Astrocyte of the spinal cord (primary cell): ENCODE results near the gene HS1BP3.

ENCODE experiments used
- DNase-seq: peaks from one replicate; pipeline ENCODE4 v3.0.0; 2011; ENCODE audit warnings: low read depth, low spot score
- H3K4me3 ChIP-seq: 2 replicates; pipeline ENCODE4 v1.5.1; 2011; ENCODE audit warnings: low read depth, mild to moderate bottlenecking, low read length, moderate library complexity
- in situ Hi-C: cut with HindIII; loops from 2 replicates; pipeline ENCODE4 v1.10.0; 2017; ENCODE audit warnings: low sequenced_read_pairs
- TF ChIP-seq, protein P1 (sequence below): IDR thresholded peaks from 2 replicates; pipeline ENCODE4 v1.5.1; 2012; ENCODE audit warnings: low read depth, mild to moderate bottlenecking, low read length, inconsistent platforms

HS1BP3 gene

DNA sequence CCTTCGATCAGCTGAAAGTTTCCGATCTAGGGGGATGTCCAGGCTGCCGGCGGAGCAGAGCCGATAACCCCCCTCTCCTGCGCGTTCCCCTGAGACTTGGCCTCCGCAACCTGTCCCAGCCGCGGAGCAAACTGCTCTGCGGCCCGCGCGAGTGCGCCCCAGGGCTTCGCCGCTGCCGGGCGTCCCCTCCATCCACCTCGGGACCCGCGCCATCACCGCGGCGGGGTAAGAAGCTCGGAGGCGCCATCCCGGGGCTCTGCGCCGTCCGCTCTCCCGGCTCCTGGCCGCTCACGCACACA lies 15.1 kb upstream of the HS1BP3 start:
- H3K4me3 ChIP-seq = no peak overlapping the region
- TF ChIP-seq, protein P1, sequence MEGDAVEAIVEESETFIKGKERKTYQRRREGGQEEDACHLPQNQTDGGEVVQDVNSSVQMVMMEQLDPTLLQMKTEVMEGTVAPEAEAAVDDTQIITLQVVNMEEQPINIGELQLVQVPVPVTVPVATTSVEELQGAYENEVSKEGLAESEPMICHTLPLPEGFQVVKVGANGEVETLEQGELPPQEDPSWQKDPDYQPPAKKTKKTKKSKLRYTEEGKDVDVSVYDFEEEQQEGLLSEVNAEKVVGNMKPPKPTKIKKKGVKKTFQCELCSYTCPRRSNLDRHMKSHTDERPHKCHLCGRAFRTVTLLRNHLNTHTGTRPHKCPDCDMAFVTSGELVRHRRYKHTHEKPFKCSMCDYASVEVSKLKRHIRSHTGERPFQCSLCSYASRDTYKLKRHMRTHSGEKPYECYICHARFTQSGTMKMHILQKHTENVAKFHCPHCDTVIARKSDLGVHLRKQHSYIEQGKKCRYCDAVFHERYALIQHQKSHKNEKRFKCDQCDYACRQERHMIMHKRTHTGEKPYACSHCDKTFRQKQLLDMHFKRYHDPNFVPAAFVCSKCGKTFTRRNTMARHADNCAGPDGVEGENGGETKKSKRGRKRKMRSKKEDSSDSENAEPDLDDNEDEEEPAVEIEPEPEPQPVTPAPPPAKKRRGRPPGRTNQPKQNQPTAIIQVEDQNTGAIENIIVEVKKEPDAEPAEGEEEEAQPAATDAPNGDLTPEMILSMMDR = no peak
- in situ Hi-C loops = no loop called here
- no peak for DNase-seq

DNA sequence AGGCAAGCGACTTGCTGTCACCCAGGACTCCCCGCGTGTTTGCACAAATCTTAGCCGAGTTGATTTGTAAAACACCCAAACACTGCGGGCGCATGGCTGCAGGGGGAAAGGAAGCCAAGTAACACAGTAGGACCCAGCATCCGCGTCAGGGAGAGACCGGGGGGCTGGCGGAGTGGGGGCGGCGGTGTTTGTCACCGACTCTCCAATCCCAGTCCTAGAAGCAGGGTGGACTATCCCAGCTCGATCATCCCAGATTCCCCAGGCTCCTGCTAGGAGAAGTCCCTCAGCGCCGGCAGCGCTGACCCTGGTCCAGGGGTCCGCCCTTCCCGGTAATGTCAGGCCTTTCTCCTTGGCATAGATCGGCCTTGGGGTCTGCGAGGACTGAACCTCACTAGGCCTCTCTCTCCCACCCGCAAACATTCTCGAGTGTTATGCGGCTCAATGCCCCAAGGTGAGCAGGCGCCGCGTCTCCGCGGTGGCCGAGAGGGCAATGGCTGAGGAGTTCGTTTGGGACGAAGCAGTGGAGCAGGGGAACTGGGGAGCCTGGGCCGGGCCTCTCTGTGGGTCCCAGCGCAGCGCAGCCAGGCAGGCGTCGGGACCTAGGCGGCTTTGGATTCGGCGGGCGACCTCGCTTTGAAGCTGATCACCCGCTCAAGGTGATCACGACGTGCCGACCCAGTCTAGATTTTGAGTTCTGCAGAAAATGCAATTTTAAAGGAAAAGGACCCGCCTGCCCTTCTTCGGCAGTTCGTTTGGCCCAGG lies 14.5 kb upstream of the HS1BP3 start:
- in situ Hi-C loops = no loop called here
- no peak for DNase-seq
- no peak overlapping the region for H3K4me3 ChIP-seq
- TF ChIP-seq, protein P1 = no peak

DNA sequence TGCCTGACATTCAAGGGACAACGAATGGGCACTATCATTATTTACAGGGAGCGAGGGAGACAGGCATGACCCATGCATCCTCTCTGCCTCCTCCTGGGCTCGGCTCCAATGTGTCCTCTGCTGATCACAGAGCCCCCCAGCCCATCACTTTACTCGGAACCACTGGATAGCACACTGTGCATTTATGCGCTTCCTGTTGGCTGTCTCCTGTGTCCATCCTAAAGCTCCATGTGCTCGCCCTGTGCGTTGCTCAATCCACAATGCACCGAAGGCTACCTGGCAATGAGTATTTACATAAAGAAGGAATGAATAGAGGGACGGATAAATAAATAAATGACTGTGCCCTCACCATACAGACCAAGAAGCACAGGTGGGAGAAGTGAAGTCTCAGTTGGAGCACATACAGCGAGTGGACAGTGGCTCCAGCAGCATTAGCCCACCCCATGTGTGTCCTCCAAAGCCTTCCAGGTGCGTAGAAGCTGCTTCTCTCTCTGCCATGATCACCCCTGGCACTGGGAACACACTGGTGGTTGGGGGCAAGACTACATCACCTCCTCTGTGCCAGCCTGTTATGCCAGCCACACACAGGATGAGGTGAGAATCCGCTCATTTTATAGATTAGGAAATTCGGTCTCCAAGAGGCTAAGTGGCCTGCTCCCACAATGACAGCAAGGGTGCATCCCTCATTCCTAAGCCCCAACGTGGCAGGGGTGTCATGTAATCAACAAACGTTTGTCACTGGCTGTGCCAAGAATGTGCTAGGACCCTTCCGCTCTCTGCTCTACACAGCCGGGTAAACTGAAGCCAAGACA lies 13.7 kb upstream of the HS1BP3 start:
- in situ Hi-C loops = no loop called here
- TF ChIP-seq, protein P1 = no peak
- H3K4me3 ChIP-seq = no peak overlapping the region
- DNase-seq = no peak

DNA sequence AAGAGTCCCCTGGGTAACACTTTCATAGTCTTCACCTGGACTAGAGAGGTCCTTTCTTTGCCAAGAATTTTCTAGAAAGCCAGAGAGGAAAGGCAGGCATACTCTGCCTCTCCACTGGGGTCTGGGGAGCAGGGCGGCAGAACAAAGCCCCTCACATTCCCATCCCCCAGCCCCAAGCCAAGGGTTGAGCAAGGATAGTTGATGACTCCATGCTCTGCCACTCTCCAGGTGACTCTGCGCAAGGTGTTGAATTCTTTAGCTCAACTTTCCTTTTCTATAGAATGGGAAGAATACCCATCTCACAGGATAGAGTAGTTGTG lies 13.1 kb upstream of the HS1BP3 start:
- in situ Hi-C loops = no loop called here
- H3K4me3 ChIP-seq = no peak overlapping the region
- TF ChIP-seq, protein P1 = no peak
- no peak for DNase-seq

DNA sequence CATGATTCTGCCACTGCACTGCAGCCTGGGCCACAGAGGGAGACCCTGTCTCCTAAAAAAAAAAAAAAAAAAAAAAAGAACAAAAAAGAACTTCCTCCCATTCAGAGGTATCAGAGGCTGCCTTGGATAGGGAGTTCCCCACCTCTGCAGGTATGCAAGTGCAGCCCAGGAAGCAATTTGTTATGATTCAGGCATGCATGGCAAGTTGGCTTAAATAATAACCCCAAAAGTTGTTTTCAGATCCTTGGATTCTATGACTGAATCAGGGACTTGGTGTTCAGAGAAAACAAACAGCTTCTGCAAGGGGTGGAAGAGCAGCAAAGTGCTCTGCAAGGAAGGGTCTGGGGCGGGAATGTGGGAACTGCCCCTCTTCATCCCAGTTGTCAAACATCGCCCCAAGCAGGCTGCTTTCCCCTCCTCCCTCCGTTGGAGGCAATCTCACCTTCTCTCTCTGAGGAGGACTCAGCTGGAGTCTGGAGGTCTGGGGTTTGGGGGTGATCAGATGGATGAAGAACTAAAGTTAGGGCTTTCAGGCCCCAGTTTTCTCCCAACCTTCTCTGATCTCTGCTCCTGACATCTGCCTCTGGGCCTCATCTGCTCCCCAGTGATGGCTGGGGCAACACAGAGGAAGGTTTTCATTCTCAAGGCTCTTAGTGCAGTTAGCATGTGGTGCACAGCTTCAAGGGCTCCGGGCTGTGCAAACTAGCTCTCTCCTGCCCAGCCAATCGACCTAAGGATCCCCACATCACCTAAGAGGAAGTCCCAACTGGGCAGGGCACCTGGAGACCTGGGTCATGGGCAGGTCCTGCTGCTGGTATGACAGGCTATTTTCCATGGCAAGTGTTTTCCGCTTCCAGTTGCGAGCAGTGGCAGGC lies 12.5 kb upstream of the HS1BP3 start:
- DNase-seq = no peak
- TF ChIP-seq, protein P1 = no peak
- in situ Hi-C loops = no loop called here
- H3K4me3 ChIP-seq = no peak overlapping the region

DNA sequence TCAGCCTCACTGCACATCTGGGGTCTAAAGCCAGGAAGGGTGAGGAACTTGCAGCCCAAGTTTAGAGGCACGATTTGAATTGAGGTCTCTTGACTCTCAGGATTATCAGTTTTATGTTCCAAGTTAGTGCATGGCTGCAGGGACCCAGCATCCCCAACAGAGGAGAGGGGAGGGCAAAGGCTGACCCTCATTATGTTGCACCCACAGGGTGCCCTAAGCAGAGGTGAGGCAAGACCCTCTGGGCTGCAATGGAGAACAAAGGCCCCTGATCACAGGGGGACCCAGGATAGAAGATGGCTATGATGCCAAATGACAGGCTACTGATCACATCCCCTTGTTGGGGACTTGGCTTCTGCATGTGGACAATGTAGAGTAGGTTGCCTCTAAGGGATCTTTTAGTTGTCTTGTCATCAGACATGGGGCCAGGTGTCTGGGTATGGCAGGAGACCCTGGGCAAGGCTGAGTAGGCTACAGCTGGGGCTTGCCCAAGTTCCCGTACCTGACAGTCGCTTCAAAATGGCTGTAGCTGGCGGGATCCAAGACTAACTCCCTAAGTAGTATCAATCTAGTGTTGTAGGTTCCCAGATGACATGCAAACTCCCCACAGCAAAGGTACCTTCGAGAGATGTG lies 11.5 kb upstream of the HS1BP3 start:
- DNase-seq = no peak
- in situ Hi-C loops = no loop called here
- no peak overlapping the region for H3K4me3 ChIP-seq
- TF ChIP-seq, protein P1 = no peak
